GM19372 (cell line): ENCODE results near the gene GPR35.

Experiments used
- ATAC-seq: cut with Tn5 transposase; IDR thresholded peaks from one replicate; pipeline ENCODE4 v1.9.1; 2021; ENCODE audit warnings: mild to moderate bottlenecking, low read depth, moderate library complexity; ENCODE audit not compliant: unreplicated experiment

The GPR35 gene

GRCh38 chr2:240637116-240637900, 12.0 kb downstream of the GPR35 start:
- no peak for ATAC-seq

GRCh38 chr2:240637901-240638345, 12.6 kb downstream of the GPR35 start:
- ATAC-seq = no peak

- no peak for ATAC-seq
Observed at GRCh38 chr2:240638512-240639160, 13.4 kb downstream of the GPR35 start.

- ATAC-seq = no peak
Observed at GRCh38 chr2:240639566-240639965, 14.3 kb downstream of the GPR35 start.

GRCh38 chr2:240640939-240641338, 15.7 kb downstream of the GPR35 start:
- no peak for ATAC-seq

GRCh38 chr2:240642061-240642805, 17.0 kb downstream of the GPR35 start:
- ATAC-seq = no peak

GRCh38 chr2:240642806-240643092, 17.5 kb downstream of the GPR35 start:
- no peak for ATAC-seq

- ATAC-seq = no peak
Observed at GRCh38 chr2:240643093-240643810, 18.0 kb downstream of the GPR35 start.

- ATAC-seq = no peak
Observed at GRCh38 chr2:240643811-240644150, 18.5 kb downstream of the GPR35 start.

- no peak for ATAC-seq
Observed at GRCh38 chr2:240644171-240644651, 18.9 kb downstream of the GPR35 start.

GRCh38 chr2:240644859-240645301, 19.6 kb downstream of the GPR35 start:
- no peak for ATAC-seq

- ATAC-seq = no peak
Observed at GRCh38 chr2:240645346-240645745, 20.1 kb downstream of the GPR35 start.

- no peak for ATAC-seq
Observed at GRCh38 chr2:240645801-240646175, 20.5 kb downstream of the GPR35 start.

GRCh38 chr2:240646176-240646899, 21.1 kb downstream of the GPR35 start:
- no peak for ATAC-seq

GRCh38 chr2:240646900-240647502, 21.7 kb downstream of the GPR35 start:
- ATAC-seq = no peak

GRCh38 chr2:240647503-240648154, 22.3 kb downstream of the GPR35 start:
- no peak for ATAC-seq

GRCh38 chr2:240648155-240648649, 22.9 kb downstream of the GPR35 start:
- no peak for ATAC-seq

- no peak for ATAC-seq
Observed at GRCh38 chr2:240648650-240649275, 23.5 kb downstream of the GPR35 start.

- ATAC-seq = no peak
Observed at GRCh38 chr2:240649331-240649730, 24.1 kb downstream of the GPR35 start.
